DOHH2 (cell line): Measurements from ENCODE around the gene MCC.

Experiments used
- H3F3A ChIP-seq: fragments of 200-600 bp; sonication (generic), shearing (Covaris generic); 2 replicates; pipeline ENCODE4 v1.6.0; 2016; ENCODE audit warnings: antibody characterized with exemption, mild to moderate bottlenecking; ENCODE audit not compliant: control insufficient read depth, insufficient read depth
- H3K27ac ChIP-seq: fragments of 200-600 bp; sonication (generic); 2 replicates; pipeline ENCODE4 v1.5.1; 2014; ENCODE audit warnings: low read depth, mild to moderate bottlenecking, low read length, moderate library complexity
- H3K27me3 ChIP-seq: fragments of 200-600 bp; sonication (generic); 2 replicates; pipeline ENCODE4 v1.6.1; 2014; ENCODE audit warnings: mild to moderate bottlenecking, low read length, mixed read lengths; ENCODE audit not compliant: control insufficient read depth
- H3K36me3 ChIP-seq: fragments of 200-600 bp; sonication (generic); 2 replicates; pipeline ENCODE4 v1.6.1; 2014; ENCODE audit warnings: mild to moderate bottlenecking, low read length, moderate library complexity, mixed read lengths; ENCODE audit not compliant: control insufficient read depth
- H3K4me1 ChIP-seq: fragments of 200-600 bp; sonication (generic); 2 replicates; pipeline ENCODE4 v1.6.1; 2014; ENCODE audit warnings: mild to moderate bottlenecking, low read length, mixed read lengths; ENCODE audit not compliant: control insufficient read depth
- H3K4me2 ChIP-seq: fragments of 200-600 bp; sonication (generic); 2 replicates; pipeline ENCODE4 v1.6.0; 2014; ENCODE audit warnings: mild to moderate bottlenecking, low read length, moderate library complexity
- H3K4me3 ChIP-seq: fragments of 200-600 bp; sonication (generic); 2 replicates; pipeline ENCODE4 v1.5.1; 2014; ENCODE audit warnings: mild to moderate bottlenecking, low read length, mixed read lengths
- H3K79me2 ChIP-seq: fragments of 200-600 bp; sonication (generic); 2 replicates; pipeline ENCODE4 v1.6.1; 2014; ENCODE audit warnings: mild to moderate bottlenecking, low read length, mixed read lengths; ENCODE audit not compliant: control insufficient read depth
- H3K9me2 ChIP-seq: fragments of 200-600 bp; sonication (generic); replicated peaks from 2 replicates; pipeline ENCODE4 v1.6.1; 2014; ENCODE audit warnings: mild to moderate bottlenecking, low read length, mixed read lengths; ENCODE audit not compliant: control insufficient read depth
- H3K9me3 ChIP-seq: fragments of 200-600 bp; sonication (generic); 2 replicates; pipeline ENCODE4 v1.6.1; 2014; ENCODE audit warnings: antibody characterized with exemption, low read length, mixed read lengths; ENCODE audit not compliant: control insufficient read depth, insufficient read depth
- H4K20me1 ChIP-seq: fragments of 200-600 bp; sonication (generic); 2 replicates; pipeline ENCODE4 v1.6.0; 2014; ENCODE audit warnings: low read depth, mild to moderate bottlenecking, antibody characterized with exemption, low read length, moderate library complexity; ENCODE audit not compliant: control insufficient read depth, insufficient read depth
- CTCF ChIP-seq: fragments of 200-600 bp; sonication (generic); IDR thresholded peaks from one replicate; pipeline ENCODE4 v1.5.1; 2014; ENCODE audit warnings: antibody characterized with exemption, mild to moderate bottlenecking, low read depth, low read length; ENCODE audit not compliant: poor library complexity, severe bottlenecking
- EZH2phosphoT487 ChIP-seq: fragments of 200-600 bp; sonication (generic); IDR thresholded peaks from 2 replicates; pipeline ENCODE4 v1.6.1; 2017; ENCODE audit warnings: borderline replicate concordance, mild to moderate bottlenecking, antibody characterized with exemption, low read length, moderate library complexity, mixed read lengths

The MCC gene

GRCh38 chr5:113195251-113195650 lies 293.0 kb downstream of the MCC start:
- Histone ChIP-seq H3K4me1 (no peaks in the 10 kb centered on the region), H3K36me3 (no peaks in the 10 kb centered on the region), H3K9me3 (no peaks in the 10 kb centered on the region), H3K27ac (no peak overlapping the region), H3K27me3 (no peaks in the 10 kb centered on the region), H3K9me2 (no peaks in the 10 kb centered on the region), H3K79me2 (no peaks in the 10 kb centered on the region), H3K4me2 (no peak overlapping the region), H3K4me3 (no peak overlapping the region), H3F3A (no peaks in the 10 kb centered on the region), H4K20me1 (no peaks in the 10 kb centered on the region)
- TF ChIP-seq EZH2phosphoT487 (no peak), CTCF (no peak)

- no peaks in the 10 kb centered on the region for H3K9me2 ChIP-seq
- H4K20me1 ChIP-seq = no peaks in the 10 kb centered on the region
- H3F3A ChIP-seq = no peaks in the 10 kb centered on the region
- no peaks in the 10 kb centered on the region for H3K36me3 ChIP-seq
- no peaks in the 10 kb centered on the region for H3K79me2 ChIP-seq
- TF ChIP-seq CTCF = no peak
- no peak for TF ChIP-seq EZH2phosphoT487
- H3K4me3 ChIP-seq = no peak overlapping the region
- no peaks in the 10 kb centered on the region for H3K27me3 ChIP-seq
- no peaks in the 10 kb centered on the region for H3K9me3 ChIP-seq
- no peak overlapping the region for H3K4me2 ChIP-seq
- no peak overlapping the region for H3K27ac ChIP-seq
- H3K4me1 ChIP-seq = no peaks in the 10 kb centered on the region
These were observed 293.7 kb downstream of the MCC start for GRCh38 chr5:113194591-113194990.

GRCh38 chr5:113194125-113194524 lies 294.1 kb downstream of the MCC start:
- H3K4me1 ChIP-seq = no peaks in the 10 kb centered on the region
- no peaks in the 10 kb centered on the region for H3K79me2 ChIP-seq
- H4K20me1 ChIP-seq = no peaks in the 10 kb centered on the region
- no peaks in the 10 kb centered on the region for H3K9me3 ChIP-seq
- H3K4me3 ChIP-seq = no peak overlapping the region
- no peaks in the 10 kb centered on the region for H3K9me2 ChIP-seq
- H3K36me3 ChIP-seq = no peaks in the 10 kb centered on the region
- no peaks in the 10 kb centered on the region for H3F3A ChIP-seq
- no peak overlapping the region for H3K4me2 ChIP-seq
- H3K27me3 ChIP-seq = no peaks in the 10 kb centered on the region
- TF ChIP-seq EZH2phosphoT487 (no peak), CTCF (no peak)
- no peak overlapping the region for H3K27ac ChIP-seq
